Activated CD4-positive, alpha-beta T cell treated with anti-CD3 and anti-CD28 coated beads, Interleukin-2, amount 10 ng/mL, durations not matched to agents 24 days and 14 days (primary cell): Measurements from ENCODE around the gene TNKS1BP1. TPM values are rescaled to one million over a fixed set of nuclear protein-coding genes. Genes with fewer than 3 reads are reported as not detected.
A peak's percentile ranks its signal among the peaks of the same experiment; 100 is the strongest.

ENCODE experiments used
- DNase-seq: peaks from one replicate; pipeline ENCODE4 v3.0.0; 2022
- H3K27ac Mint-ChIP-seq: one replicate; pipeline ENCODE4 v1.8.0; 2022; ENCODE audit warnings: mild to moderate bottlenecking, mixed read lengths
- H3K27me3 Mint-ChIP-seq: one replicate; pipeline ENCODE4 v1.8.0; 2022; ENCODE audit warnings: mixed read lengths
- H3K36me3 Mint-ChIP-seq: one replicate; pipeline ENCODE4 v1.8.0; 2022; ENCODE audit warnings: low read depth, mild to moderate bottlenecking, mixed read lengths
- H3K4me1 Mint-ChIP-seq: one replicate; pipeline ENCODE4 v1.8.0; 2021; ENCODE audit warnings: mixed read lengths
- H3K4me3 Mint-ChIP-seq: one replicate; pipeline ENCODE4 v1.8.0; 2022; ENCODE audit warnings: mild to moderate bottlenecking, moderate library complexity, mixed read lengths
- H3K9me3 Mint-ChIP-seq: one replicate; pipeline ENCODE4 v1.8.0; 2021; ENCODE audit warnings: mixed read lengths
- intact Hi-C: fragments of 100-400 bp; cut with micrococcal nuclease; formaldehyde crosslinking; loops from one replicate; pipeline ENCODE4 v1.15.1; 2023
- total RNA-seq: library from RNA; stranded (reverse); gene quantifications from 2 replicates; pipeline ENCODE4 v1.2.3, GENCODE V29; 2022

TNKS1BP1 gene
- total RNA-seq, 1 donor from 2014 or later: 24.2 TPM

DNA sequence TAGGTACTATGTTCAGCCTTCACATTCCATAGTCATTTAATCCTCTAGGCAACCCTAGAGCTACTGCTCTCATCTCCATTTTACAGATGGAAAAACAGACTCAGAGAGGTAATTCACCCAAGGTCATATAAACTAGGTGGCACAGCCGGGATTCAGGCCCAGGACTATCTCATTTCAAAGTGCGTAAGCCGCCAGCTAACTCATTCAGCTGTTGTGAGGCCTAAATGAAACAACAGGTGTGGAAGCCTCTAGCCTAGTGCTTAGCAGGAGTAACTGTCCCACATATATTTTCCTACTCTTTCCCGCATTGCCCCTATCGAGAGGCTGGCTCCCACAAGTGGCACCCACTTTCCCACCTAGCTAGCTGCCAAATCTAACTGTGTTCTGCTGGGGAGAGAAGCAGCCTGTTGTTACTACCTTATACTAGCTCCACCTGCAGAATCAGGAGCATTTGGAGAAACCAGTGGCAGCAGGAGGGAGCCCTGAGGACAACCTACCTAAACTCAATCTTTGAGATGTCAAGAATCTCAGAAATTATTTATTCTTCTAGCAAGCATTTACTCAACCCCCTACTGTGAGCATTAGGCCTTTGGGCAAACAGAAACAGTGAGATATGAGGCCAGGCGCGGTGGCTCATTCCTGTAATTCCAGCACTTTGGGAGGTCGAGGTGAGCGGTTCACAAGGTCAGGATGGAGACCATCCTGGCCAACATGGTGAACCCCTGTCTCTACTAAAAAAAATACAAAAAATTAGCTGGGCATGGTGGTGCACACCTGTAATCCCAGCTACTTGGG is 35.3 kb upstream of the TNKS1BP1 start:
- intact Hi-C loops: no loop called here
- Mint-ChIP-seq H3K27ac (no peak overlapping the region), H3K4me1 (no peaks in the 10 kb centered on the region), H3K36me3 (no peaks in the 10 kb centered on the region), H3K4me3 (no peak overlapping the region), H3K9me3 (no peaks in the 10 kb centered on the region), H3K27me3 (peaks cover 9% of the 10 kb centered on the region)
- DNase-seq: no peak

DNA sequence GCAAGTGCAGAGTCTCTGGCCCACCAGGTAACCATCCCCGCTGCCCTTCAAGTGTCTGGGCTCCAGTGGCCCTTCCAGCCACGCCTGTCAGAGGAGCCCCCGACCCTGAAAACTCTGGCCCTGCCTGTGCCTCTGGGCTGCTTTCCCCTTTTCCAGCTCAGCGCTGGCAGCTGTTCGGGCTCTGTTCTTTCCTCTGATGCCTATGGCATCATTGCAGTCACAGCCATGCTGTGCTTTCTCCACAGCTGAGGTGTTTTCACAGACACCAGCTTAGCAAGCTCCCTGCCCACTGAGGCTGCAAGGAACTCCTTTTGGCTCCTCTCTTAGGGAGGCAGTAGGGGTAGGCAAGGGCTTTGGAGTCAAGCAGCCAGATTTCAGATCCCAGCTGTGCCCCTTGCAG is 34.6 kb upstream of the TNKS1BP1 start:
- intact Hi-C loops: no loop called here
- Mint-ChIP-seq H3K36me3 (no peaks in the 10 kb centered on the region), H3K27me3 (peaks cover 15% of the 10 kb centered on the region), H3K9me3 (no peaks in the 10 kb centered on the region), H3K4me3 (no peak overlapping the region), H3K4me1 (no peaks in the 10 kb centered on the region), H3K27ac (no peak overlapping the region)
- DNase-seq: no peak

DNA sequence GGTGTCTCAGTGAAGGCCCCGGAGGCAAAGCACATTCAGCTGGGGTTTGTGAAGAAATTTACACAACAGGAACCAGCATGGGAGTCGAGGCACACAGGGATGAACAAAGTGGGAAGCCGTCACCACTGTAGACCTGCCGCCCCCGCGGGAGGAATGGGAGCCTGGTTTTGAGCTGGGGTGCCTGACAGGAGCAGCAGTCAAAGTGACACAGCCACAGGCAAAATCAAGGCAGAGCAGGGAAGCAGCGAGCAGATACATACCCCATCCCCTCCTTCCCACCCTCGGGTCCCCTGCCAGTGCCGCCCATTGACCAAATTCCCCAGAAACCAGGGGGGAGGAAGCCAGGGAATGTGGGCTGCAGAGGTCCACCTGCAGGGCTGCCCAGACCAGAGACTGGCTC is 34.2 kb upstream of the TNKS1BP1 start:
- H3K27me3 Mint-ChIP-seq: peaks cover 18% of the 10 kb centered on the region
- no peaks in the 10 kb centered on the region for H3K36me3 Mint-ChIP-seq
- no peak overlapping the region for H3K27ac Mint-ChIP-seq
- H3K9me3 Mint-ChIP-seq: no peaks in the 10 kb centered on the region
- intact Hi-C loops: no loop called here
- no peak overlapping the region for H3K4me3 Mint-ChIP-seq
- DNase-seq: no peak
- H3K4me1 Mint-ChIP-seq: no peaks in the 10 kb centered on the region

GRCh38 chr11:57358543-57358961 is 33.8 kb upstream of the TNKS1BP1 start:
- intact Hi-C loops: no loop called here
- Mint-ChIP-seq H3K27ac (no peak overlapping the region), H3K36me3 (no peaks in the 10 kb centered on the region), H3K4me3 (no peak overlapping the region), H3K9me3 (no peaks in the 10 kb centered on the region), H3K4me1 (no peaks in the 10 kb centered on the region), H3K27me3 (peaks cover 20% of the 10 kb centered on the region)
- no peak for DNase-seq

DNA sequence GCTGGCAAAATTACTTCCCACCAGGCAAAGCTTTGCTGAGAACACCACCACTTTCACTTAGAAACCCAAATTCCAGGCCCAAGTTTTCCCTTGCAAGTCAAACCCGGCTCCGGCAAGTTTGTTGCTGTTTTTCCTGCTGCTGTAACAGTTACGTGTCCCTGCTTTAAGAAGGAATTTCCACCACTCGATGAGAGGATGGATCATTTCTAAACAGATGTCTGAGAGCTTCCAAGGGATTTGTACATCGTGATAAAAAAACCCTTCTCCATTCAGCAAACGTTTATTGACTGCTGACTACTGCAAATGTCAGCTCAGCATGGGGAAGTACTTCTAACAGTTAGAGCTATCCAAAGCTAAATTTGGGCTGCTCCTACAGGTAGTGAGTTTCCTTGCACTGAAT is 33.1 kb upstream of the TNKS1BP1 start:
- Mint-ChIP-seq H3K27me3 (peaks cover 25% of the 10 kb centered on the region), H3K27ac (no peak overlapping the region), H3K9me3 (no peaks in the 10 kb centered on the region), H3K4me3 (no peak overlapping the region), H3K36me3 (no peaks in the 10 kb centered on the region), H3K4me1 (no peaks in the 10 kb centered on the region)
- intact Hi-C loops: no loop called here
- DNase-seq: no peak

DNA sequence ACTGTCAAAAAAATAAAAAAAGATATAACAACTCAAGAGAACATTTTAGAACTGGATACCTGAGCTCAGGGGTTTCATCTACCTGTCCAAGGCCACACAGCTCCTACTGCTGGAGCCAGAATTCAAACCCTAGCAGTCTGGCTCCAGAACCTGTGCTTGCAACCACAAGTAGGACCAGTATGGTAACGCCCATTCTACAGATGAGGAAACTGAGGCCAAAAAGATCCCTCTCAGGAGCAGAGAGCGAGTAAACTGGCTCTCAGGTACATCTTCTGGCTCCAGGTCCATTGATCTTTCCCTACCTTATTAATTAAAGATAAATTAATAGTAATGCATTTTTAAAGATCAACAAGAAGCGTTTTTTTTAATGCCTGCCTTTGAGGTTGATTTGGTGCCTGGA is 32.6 kb upstream of the TNKS1BP1 start:
- Mint-ChIP-seq H3K36me3 (no peaks in the 10 kb centered on the region), H3K9me3 (no peaks in the 10 kb centered on the region), H3K4me1 (no peaks in the 10 kb centered on the region), H3K27ac (no peak overlapping the region), H3K4me3 (no peak overlapping the region), H3K27me3 (peaks cover 26% of the 10 kb centered on the region)
- no peak for DNase-seq
- intact Hi-C loops: no loop called here

GRCh38 chr11:57356268-57356667 is 31.5 kb upstream of the TNKS1BP1 start:
- H3K27me3 Mint-ChIP-seq: peaks cover 30% of the 10 kb centered on the region
- no peak overlapping the region for H3K27ac Mint-ChIP-seq
- DNase-seq: no peak
- no peak overlapping the region for H3K4me3 Mint-ChIP-seq
- H3K9me3 Mint-ChIP-seq: no peaks in the 10 kb centered on the region
- intact Hi-C loops: no loop called here
- no peaks in the 10 kb centered on the region for H3K4me1 Mint-ChIP-seq
- peaks cover 2% of the 10 kb centered on the region for H3K36me3 Mint-ChIP-seq

GRCh38 chr11:57354699-57355098 is 29.9 kb upstream of the TNKS1BP1 start:
- H3K4me3 Mint-ChIP-seq: no peak overlapping the region
- H3K27ac Mint-ChIP-seq: no peak overlapping the region
- peaks cover 4% of the 10 kb centered on the region for H3K4me1 Mint-ChIP-seq
- H3K36me3 Mint-ChIP-seq: peaks cover 2% of the 10 kb centered on the region
- peaks cover 33% of the 10 kb centered on the region for H3K27me3 Mint-ChIP-seq
- no peak for DNase-seq
- no peaks in the 10 kb centered on the region for H3K9me3 Mint-ChIP-seq
- intact Hi-C loops: no loop called here

- DNase-seq: no peak
- Mint-ChIP-seq H3K27me3 (peaks cover 34% of the 10 kb centered on the region), H3K4me1 (peaks cover 4% of the 10 kb centered on the region), H3K36me3 (peaks cover 2% of the 10 kb centered on the region), H3K27ac (no peak overlapping the region), H3K9me3 (no peaks in the 10 kb centered on the region), H3K4me3 (no peak overlapping the region)
- intact Hi-C loops: no loop called here
Measured at GRCh38 chr11:57353852-57354251, 29.1 kb upstream of the TNKS1BP1 start.

- peaks cover 2% of the 10 kb centered on the region for H3K36me3 Mint-ChIP-seq
- H3K27me3 Mint-ChIP-seq: peaks cover 37% of the 10 kb centered on the region
- H3K27ac Mint-ChIP-seq: no peak overlapping the region
- DNase-seq: no peak
- intact Hi-C loops: no loop called here
- no peak overlapping the region for H3K4me3 Mint-ChIP-seq
- H3K4me1 Mint-ChIP-seq: peaks cover 4% of the 10 kb centered on the region
- no peaks in the 10 kb centered on the region for H3K9me3 Mint-ChIP-seq
Measured at GRCh38 chr11:57353446-57353845, 28.7 kb upstream of the TNKS1BP1 start.

DNA sequence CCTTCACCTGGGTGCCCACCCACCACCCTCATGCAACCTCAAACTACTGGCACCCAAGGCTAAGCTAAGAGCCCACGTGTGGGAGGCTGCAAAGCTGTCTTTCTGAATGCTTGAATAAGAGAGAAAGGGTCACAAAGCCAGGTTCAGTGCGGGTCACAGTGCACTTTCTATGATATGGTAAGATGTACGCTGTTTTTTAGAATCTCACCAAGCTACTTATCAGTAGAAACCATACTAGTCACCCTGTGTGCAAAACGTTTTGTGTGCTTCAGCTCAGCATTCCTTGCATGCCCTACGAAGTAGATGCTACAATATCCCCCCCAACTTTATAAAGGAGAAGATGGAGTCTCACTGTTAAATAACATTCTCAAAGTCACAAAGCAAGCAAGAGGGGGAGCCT is 28.3 kb upstream of the TNKS1BP1 start:
- Mint-ChIP-seq H3K27ac (no peak overlapping the region), H3K36me3 (peaks cover 2% of the 10 kb centered on the region), H3K4me3 (no peak overlapping the region), H3K27me3 (peaks cover 37% of the 10 kb centered on the region), H3K9me3 (no peaks in the 10 kb centered on the region), H3K4me1 (peaks cover 4% of the 10 kb centered on the region)
- no peak for DNase-seq
- intact Hi-C loops: no loop called here

DNA sequence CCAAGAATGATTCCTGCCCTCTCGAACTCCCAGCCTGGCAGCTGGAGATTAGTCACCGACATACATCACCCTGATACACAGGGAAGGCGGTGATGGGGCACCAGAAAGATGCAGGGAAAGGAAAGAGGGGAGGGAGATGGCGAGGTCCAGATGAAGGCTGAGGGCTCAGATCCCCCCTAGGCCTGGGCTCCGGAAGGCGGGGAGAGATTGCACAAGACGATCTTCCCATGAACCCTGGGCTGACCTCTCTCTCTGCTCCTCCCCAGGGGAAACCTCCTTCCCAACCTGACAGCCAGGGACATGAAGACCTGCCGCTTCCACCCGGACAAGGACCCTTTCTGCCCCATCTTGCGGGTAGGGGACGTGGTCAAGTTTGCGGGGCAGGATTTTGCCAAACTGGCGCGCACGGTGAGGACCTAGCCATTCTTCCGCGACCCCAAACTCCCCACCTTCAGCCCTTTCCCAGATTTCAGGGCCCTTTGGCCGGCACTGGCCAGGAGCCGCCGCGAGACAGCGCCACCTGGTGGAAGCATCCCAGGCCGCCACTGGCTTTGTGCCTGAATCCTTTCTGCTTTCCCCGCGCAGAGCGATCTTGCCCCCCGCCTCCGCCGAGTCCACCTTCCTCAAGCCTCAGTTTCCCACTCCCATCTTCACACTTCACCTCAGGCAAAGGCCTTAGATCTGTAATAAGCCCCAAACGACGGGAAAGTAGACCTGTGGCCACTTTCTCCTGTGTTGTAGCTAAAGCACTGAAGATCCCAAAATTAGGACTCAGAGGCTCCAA is 24.9 kb upstream of the TNKS1BP1 start:
- Mint-ChIP-seq H3K27me3 (peaks cover 32% of the 10 kb centered on the region), H3K4me1 (peaks cover 7% of the 10 kb centered on the region), H3K36me3 (peaks cover 2% of the 10 kb centered on the region), H3K9me3 (no peaks in the 10 kb centered on the region), H3K4me3 (no peak overlapping the region), H3K27ac (no peak overlapping the region)
- intact Hi-C loops: no loop called here
- peak; percentile 89 for DNase-seq

DNA sequence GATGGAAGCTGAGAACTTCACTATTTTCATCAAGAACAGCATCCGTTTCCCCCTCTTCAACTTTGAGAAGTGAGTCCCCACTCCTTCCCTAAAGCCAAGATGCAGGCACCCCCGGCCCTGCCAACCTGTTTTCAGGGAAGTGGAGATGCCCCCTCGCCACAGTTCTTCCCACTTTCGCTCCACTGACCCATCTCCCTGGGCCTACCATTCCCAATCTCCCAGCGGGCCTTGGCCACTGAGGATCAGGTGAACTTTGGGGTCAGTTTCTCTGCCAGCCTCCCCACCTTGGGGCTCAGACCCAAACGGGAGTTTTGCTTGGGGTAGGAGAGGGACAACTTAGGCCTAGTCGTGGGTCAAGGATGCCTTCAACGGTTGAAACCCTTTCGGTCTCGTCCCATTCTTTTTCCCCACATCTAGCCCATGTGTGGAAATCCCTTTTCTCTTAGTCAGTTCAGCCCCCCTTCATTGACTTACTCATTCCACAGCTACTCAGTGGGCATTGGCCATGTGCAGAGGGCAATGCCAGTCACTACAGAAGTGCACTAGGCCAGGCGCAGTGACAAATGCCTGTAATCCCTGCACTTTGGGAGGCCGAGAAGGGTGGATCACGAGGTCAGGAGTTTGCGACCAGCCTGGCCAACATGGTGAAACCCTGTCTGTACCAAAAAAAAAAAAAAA is 24.0 kb upstream of the TNKS1BP1 start:
- Mint-ChIP-seq H3K4me3 (no peak overlapping the region), H3K9me3 (no peaks in the 10 kb centered on the region), H3K4me1 (peaks cover 7% of the 10 kb centered on the region), H3K36me3 (peaks cover 2% of the 10 kb centered on the region), H3K27ac (no peak overlapping the region), H3K27me3 (peaks cover 25% of the 10 kb centered on the region)
- intact Hi-C loops: no loop called here
- no peak for DNase-seq

DNA sequence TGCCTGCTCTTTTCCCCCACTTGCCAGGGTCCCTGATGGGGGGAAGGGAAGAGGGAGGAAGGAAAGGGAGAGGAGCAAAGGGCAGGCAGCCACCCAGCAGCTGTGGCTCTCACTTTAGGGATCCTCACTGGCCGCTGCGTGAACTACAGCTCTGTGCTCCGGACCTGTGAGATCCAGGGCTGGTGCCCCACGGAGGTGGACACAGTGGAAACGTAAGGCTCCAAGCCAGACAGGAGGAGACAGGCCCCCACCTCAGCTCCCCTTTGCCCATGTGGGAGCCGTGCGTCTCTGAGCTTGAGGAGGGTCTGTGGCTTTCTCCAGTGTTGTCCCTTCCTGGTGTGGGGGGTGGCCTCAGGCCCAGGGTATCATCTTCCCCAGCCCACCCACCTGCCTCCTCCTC is 23.3 kb upstream of the TNKS1BP1 start:
- no peak for DNase-seq
- H3K36me3 Mint-ChIP-seq: peaks cover 2% of the 10 kb centered on the region
- peaks cover 20% of the 10 kb centered on the region for H3K27me3 Mint-ChIP-seq
- no peaks in the 10 kb centered on the region for H3K9me3 Mint-ChIP-seq
- intact Hi-C loops: no loop called here
- H3K27ac Mint-ChIP-seq: no peak overlapping the region
- H3K4me1 Mint-ChIP-seq: peaks cover 7% of the 10 kb centered on the region
- H3K4me3 Mint-ChIP-seq: no peak overlapping the region
